RPMI8226 (cell line): ENCODE results near the gene TMEM259.

ENCODE experiments used
- DNase-seq: peaks from one replicate; pipeline ENCODE4 v3.0.0-alpha.2; 2015

Gene TMEM259

DNA sequence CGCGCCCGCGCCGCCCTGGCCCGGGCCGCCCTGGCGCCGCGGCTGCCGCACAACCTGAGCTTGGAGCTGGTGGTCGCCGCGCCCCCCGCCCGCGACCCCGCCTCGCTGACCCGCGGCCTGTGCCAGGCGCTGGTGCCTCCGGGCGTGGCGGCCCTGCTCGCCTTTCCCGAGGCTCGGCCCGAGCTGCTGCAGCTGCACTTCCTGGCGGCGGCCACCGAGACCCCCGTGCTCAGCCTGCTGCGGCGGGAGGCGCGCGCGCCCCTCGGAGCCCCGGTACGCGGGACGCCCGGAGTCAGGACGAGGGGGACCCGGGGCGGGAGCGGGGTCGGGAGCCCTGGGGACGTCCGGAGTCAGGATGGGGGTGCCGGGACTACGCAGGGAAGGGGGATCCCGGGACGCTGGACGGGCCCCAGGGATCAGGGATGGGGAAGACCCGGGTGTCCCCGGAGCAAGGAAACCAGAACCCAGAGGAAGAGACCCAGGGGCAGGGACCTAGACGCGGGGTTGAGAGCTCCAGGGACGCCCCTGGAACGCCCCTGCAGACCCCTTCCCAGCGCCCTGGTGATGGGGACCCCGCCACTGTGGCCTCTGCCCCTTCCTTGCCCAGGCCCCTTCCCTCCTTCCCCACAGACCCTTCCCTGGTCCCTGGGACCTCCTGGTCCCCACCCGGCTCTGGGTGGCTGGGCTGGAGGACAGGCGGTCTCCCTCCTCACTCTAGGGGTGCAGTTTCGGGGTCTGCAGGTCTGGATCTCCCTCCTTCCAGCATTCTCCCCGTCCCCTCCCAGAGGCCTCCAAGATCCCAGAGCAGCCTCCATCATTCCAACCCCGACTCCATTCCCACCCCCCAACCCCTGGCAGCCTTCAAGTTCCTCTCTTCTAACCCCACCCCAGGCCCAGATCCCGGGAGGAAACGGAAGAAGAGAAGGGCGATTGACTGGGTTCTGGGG, 20.1 kb downstream of the TMEM259 start:
- DNase-seq = no peak

DNA sequence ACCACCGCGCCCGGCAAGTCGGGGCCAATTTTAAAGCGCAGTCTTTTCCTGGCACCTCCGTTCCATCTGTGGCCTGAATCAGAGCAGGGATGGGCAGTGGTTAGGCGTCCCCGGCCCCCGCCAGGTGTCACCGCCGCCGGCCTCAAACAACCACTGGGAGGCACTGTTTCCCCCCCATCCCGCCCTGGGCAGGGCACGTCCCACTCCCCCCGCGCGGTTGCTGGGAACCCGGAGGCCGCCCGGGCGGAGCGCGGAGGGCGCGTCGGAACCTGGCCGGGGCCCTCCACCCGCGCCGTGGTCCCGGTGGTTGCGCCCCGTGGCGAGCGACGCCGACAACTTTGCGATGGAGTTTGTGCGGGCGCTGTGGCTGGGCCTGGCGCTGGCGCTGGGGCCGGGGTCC, 20.8 kb downstream of the TMEM259 start, which contains the start of gene GRIN3B:
Gene GRIN3B (plus strand): TSS at position 325 of the 400 bp plus-strand sequence. CDS start 19 bp downstream, at position 344.
- peak; percentile 81 for DNase-seq

DNA sequence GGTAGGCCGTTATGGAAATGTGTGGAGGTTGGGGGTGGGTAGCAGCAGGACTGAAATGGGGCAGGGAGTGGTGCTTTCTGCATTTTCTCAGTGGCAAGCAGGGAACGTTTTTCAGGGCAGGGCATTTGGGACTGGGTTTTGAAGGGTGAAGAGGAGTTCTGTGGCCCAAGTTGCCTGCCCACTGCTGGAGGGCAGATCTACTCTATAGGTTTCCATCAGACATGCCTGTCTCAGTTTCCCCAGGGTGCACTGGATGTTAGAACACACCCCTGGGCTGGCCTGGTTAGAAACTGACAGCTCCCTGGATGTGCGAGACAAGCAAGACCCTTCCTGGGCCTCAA, 21.6 kb downstream of the TMEM259 start:
- DNase-seq = no peak

DNA sequence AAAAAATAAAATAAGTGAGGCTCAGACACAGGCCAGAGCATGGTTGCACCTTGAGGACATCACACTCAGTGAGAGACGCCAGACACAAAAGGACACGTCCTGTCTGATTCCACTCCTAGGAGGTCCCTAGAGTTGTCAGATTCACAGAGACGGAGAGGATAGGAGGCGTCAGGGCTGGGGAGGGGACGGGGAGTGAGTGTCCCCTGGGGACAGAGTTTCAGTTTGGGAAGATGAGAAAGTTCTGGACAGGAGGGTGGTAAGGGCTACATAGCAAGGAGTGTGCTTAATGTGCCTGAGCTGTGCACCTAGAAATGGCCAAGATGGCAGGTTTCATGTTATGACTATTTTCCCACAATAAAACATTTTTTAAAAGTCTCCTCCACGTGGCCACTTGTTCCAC, 22.9 kb downstream of the TMEM259 start:
- no peak for DNase-seq

DNA sequence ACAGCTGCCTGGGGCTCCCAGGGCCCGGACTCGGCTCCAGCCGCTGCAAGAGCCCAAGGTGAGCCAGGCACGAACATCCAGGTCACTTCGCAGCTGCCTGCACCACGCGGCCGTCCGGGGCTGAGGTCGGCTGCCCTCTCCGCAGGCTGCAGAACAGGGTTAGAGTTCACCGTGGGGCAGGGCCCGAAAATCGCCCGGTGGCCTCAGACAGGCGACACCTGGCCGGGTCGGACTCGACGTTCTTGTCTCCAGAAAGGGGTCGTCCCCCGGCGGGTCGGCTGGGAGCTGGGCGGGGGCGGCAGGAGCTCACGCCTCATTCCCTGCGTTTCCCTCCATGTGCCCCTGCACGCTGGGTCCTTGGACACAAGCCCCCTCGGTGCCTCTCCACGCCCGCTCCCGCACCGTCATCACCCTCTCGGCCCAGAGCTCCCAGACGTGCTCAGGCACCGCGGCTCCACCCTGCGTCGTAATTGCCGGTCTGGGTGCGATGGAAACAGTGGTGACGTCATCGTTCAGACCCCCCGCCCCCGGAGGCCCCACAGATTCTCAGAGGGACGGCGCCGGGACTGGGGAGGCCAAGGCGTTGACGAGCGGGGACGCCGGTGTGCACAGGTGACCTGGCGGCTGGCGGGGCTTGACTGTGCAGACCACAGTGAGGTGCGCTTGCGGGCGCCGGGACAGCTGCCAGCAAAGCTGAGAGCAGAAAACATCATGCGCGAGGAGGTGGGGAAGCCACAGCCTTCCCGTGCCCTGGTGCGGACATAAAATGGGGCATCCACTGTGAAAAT, 24.7 kb downstream of the TMEM259 start:
- DNase-seq = peak; percentile 93

DNA sequence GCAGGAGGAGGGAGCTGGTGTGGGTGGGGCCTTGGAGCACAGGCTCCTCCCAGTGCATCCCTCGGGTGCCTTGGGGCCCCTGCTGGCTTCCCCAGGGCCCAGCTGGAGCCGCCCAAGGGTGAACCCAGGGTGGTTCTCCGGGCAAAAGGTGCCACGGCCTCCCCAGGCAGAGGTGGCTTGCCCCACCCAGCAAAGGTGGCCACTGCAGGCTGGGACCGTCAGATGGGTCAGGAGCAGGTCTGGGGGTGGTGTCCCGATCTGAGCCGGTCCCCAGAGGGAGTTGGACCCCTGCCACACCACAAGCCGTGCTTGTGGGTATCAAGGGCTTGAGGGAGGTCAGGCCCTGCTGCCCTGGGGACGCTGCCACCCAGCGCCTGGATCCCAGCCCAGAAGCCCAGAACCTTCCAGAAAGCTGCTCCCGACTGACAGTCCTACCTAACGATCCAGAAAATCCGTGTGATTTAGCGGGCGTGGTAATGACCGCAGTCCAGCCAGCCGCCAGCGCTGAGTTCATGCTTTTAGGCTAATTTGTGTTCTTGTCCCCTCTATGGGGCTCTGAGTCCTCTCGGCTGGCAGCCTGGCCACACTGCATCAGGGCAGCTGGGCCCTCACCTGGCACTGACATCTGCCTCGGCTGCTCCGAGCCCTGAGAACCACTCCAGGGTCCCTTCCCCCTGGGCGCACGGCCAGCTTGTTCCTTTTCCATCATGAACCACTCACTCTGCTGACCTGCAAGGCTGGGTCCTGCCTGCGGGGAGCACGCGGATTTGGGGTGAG, 25.7 kb downstream of the TMEM259 start:
- DNase-seq = peak; percentile 37

DNA sequence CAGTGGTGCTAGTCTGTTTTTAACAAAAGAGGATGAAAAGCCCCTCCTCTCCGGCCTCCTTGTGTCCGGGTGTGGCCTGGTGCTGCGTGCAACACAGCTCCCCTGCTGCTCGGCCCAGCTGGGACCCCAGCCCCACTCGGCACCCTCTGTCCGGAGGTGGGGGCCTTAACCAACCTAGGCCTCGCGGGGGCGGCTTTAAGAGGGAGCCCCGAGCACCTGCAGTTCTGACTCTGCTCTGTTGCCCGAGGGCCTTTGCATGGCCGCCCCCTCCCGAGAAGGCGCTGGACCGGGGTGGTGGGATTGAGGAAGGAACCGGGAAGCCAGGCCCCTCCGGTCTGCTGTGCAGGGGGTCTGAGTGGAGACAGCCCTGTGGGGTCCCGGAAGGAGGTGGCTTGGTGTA, 26.4 kb downstream of the TMEM259 start:
- DNase-seq = no peak

DNA sequence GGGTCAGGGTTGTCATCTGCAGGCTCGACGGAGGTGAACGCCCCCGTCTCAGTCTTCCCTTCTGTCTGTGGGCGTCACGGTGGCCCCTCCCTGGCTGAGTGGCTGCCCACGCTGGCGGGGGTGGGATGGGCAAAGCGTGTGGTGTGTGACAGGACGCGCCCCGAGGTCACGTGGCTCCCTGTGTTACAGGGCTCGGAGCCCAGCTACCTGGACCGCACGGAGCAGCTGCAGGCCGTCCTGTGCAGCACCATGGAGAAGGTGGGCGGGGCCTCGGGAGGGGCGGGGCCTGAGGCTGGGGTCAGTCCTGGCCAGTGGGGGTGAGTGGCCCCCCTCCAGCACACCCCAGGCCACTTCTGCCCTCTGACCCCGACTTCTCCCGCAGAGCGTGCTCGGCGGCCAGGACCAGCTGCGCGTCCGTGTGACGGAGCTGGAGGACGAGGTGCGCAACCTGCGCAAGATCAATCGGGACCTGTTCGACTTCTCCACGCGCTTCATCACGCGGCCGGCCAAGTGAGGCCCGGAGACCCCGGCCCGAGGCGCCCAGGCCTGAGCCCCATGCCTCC, 27.0 kb downstream of the TMEM259 start:
- no peak for DNase-seq

DNA sequence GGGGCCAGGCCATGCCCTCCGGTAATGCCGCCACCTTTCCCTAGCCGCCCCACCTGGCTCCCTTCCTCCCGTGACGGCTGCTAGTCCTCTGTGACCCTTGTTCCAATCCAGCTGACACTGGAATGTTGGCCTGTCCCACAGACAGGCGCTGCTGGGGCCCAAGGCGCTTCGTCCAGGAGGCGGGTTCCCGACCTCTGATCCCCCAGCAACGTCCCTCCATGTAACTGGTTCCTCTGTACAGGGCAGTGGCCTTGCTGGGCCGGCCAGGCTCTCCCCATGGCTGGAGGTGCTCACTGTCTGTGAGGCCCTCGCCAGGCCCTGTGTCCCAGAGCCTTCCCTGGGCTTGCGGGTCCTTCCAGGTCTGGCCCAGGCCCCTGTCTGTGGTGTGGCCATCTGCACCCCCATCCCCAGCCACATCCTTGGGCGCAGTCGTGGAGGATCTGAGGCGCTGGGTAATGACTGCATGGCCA, 27.5 kb downstream of the TMEM259 start:
- DNase-seq = no peak

DNA sequence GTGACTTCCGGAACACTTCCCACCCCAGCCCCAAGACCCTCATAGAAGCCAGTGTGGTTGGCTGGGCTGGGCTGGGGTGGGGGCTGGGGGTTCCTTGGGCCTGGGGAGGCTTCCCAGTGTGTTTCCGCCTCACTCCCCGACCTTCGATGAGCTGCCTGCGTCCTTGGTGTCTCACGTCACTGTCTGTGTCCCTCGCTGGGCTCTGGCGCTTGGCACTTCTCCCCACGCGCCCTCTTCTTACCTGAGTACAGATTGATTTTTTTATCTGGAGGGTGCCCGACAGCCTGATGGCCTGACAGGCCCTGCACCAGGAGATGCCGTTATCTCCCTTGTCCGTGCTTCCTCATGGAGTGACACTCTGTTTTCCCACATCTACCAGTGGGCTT, 28.3 kb downstream of the TMEM259 start:
- DNase-seq = no peak

DNA sequence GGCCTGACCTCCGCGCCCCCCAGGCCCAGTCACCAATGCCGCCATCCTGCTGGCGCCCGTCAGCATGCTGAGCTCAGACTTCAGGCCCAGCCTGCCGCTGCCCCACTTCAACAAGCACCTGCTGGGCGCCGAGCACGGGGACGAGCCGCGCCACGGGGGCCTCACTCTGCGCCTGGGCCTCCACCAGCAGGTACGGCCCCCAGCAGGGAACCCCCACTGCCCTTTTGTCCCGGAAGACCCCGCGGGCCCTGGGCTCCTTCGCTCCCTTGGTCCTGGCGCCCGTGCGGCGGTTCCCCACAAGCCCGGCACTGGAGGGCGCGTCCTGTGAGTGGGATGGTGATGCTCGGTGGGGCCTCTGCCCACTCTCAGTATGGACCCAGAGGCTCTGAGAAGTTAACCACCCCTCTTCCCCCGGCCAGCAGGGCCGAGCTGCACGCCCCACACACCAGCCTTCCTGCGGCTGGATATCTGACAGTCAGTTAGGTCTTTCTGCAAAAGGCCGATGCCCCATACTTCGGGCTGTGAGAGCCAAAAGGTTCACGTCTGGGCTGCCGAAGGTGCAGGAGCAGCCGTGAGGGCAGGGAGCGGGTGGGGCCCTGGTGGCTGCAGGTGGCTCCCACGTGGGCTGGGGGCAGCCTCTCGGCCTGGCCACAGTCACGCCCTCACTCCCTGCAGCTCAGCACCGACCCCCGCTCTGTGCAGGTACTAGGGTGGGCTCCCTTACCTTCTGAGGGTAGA, 28.8 kb downstream of the TMEM259 start:
- DNase-seq = no peak

DNA sequence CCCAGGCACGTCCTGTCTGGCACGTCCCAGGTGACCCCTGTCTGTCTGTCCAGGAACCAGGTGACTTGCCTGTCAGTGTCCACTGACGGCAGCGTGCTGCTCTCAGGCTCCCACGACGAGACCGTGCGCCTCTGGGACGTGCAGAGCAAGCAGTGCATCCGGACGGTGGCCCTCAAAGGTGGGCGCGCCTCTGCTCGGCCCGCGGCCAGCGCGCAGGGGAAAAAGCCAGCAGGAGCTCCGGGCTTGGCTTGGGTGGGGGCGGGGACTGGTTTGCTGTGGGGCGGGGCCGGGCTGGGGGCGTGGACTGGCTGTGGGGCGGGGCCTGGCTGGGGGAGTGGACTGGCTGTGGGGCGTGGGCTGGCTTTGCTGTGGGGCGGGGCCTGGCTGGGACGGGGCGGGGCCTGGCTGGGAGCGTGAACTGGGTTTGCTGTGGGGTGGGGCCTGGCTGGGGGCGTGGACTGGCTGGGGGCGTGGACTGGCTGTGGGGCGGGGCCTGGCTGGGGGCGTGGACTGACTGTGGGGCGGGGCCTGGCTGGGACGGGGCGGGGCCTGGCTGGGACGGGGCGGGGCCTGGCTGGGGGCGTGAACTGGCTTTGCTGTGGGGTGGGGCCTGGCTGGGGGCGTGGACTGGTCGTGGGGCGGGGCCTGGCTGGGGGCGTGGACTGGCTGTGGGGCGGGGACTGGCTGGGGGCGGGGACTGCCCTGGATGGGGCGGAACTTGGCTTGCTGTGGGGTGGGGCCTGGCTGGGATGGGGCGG, 29.6 kb downstream of the TMEM259 start:
- DNase-seq = no peak

DNA sequence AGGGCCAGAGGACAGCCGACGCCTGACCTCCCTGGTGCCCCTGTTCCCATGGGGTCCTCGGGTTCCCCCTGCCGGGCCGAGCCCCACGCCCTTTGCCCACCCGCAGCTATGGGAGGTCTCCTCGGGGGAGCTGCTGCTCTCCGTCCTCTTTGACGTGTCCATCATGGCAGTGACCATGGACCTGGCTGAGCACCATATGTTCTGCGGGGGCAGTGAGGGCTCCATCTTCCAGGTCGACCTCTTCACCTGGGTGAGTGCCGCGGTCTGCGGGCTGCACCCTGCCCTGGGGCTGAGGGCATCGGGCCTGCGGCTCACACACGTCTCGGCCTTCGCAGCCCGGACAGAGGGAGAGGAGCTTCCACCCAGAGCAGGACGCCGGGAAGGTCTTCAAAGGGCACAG, 30.2 kb downstream of the TMEM259 start:
- DNase-seq = no peak

DNA sequence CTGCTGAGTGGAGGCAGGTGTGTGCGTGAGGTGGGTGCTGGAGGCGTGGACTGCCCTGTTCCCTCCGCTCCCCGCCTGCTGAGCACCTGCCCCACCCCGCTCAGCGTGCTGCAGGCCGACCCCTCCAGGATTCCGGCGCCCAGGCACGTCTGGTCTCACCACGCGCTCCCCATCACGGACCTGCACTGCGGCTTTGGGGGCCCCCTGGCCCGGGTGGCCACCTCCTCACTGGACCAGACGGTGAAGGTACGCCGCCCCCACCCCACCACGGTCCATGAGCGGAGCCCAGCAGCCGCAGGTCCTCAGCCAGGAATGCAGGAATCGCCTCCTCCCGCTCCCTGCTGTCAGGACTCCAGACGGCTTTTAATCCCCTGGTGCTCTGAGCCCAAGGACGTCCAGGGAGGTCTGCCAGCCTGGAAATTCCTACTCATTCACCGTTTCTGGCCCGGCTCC, 30.8 kb downstream of the TMEM259 start:
- DNase-seq = no peak

DNA sequence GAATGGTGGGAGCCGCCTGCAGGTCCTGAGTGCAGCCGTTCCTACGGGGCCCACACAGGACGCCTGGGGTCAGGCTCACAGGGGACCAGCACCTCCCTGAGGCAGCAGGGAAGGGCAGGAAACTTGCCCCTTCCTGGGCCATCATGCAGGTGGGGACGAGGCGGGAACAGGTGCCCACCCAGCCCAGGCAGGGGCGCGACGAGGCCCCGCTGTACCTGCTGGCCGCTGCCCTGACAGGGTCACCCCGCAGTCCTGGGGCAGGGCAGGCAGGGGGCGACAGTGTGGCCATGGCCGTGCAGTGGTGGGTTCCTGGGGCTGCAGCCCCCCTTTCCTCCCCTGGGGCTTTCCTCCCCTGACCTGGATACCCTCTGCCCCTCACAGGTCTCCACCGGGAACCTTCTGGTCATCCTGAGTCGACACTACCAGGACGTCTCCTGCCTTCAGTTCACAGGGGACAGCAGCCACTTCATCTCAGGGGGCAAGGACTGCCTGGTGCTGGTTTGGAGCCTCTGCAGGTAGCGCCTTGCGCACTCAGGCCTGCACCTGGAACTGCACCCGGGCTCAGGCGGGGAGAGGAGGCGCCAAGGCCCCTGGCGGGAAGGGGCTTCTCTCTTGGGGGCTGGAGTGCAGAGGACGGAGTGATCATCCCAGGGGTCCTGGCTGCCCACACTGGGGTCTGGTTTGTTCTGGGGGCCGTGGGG, 31.4 kb downstream of the TMEM259 start:
- DNase-seq = no peak

DNA sequence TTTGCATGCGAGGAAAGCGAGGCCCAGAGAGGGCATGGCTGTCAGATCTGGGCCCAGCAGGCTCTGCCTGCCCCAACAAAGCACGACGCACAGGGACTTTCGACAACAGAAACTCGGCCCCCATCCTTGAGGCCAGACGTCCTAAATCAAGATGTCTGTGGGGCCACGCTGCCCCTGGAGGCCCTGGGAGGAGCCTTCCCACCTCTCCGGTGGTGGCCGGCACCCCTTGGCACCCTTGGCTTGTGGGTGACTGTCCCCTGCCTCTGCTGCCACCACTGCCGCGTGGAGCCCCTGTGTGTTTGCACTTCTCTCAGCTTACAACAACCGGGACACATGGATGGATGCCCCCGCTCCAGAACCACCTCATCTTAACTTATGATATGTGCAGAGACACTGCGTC, 32.4 kb downstream of the TMEM259 start:
- DNase-seq = no peak

DNA sequence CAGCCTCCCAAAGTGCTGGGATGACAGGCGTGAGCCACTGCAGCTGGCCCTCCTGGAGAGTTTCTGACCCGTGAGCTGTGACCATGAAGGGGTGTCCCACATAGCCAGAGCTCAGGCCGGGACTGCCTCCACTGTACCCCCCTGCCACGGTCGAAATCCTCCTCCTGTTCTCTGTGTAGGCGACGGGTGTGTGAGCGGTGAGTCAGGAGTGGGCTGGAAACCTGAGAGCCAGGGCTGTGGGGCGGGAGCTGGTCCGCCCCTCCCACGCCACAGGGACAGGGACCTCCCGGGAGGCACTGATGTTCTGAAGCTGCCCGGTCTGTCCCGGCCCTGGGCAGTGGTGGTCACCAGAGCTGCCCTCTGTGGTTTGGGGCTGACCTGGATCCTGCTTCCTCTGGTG, 32.8 kb downstream of the TMEM259 start:
- no peak for DNase-seq

DNA sequence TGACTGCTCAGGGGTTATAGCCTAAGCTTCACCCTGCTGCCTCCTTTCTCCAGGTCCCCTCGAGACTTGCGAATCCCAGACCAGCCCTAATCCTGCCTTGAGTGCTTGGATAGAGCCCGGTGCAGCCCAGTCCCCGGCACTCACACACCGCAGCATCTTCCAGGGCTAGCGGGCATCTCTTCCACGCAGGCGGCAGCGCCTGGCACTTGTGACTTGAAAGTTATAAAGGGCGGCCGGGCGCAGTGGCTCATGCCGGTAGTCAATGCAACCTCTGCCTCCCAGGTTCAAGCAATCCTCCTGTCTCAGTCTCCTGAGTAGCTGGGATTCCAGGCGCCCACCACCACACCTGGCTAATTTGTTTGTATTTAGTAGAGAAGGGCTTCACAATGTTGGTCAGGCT, 34.8 kb downstream of the TMEM259 start:
- DNase-seq = no peak

DNA sequence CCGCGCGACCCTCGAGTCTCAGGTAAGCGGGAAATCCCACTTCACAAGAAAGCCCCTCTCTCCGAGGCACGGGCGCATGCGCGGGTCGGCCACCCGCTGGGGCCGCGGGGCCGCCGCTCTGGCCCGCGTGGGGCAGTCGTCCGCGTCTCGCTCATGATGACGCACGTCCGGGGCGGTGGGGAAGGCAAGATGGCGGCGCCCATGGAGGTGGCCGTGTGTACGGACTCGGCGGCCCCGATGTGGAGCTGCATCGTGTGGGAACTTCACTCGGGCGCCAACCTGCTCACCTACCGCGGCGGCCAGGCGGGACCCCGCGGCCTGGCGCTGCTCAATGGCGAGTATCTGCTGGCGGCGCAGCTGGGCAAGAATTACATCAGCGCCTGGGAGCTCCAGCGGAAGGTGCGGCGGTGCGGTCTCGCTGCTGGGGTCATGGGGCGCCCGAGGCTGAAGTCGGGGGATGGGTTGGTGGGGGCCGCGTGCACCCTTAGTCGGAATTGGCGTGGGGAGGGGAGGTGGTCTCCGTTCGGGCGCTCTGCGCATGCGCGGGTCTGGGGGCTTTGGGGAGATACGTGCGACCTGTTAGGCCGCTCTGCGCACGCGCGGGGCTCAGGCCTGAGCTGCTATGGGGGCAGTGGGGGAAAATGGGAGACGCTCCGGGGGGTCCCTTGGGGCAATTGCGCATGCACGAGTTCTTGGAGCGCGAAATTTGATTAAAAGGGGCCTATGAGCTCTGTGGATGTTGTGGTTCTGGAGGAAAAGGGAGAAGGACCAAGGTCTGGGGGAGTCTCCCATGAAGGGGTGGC, 36.6 kb downstream of the TMEM259 start, which contains the start of gene WDR18:
Gene WDR18 (plus strand): TSS at position 181 of the 803 bp plus-strand sequence. CDS start 9 bp downstream, at position 190.
- DNase-seq = peak; percentile 95
